ENCODE measurements around the gene GNAS. TPM values are rescaled to one million over a fixed set of nuclear protein-coding genes. Genes with fewer than 3 reads are reported as not detected.

GNAS gene
- total RNA-seq, 4 donors from 2014 or later, result 2,457 to 5,038 (median 3,494) TPM

GRCh38 chr20:58899512-58899911, 47.0 kb downstream of the GNAS start:
- intact Hi-C loops (cut with DNase I), result loop anchor here (10.0 kb wide), 1 partner anchor 105 kb away; the partner anchor contains the start of gene CTSZ
- peak overlapping the region in 1 of 3 donors; percentile 100 for H3K27ac ChIP-seq
- TF ChIP-seq POLR2A (IDR thresholded peaks at IDR 0.05) (no peak), CTCF (IDR thresholded peaks at IDR 0.05) (no peak)
- H3K4me3 ChIP-seq (replicated peaks in 1 of 3), result no peak overlapping the region
- 67 to 75% methylated on average over 10 of the region's 10 CpGs for WGBS, 2 donors
- H3K27me3 ChIP-seq, result no peaks in the 10 kb centered on the region
- no peaks in the 10 kb centered on the region for H3K9me3 ChIP-seq
- peaks cover 30 to 33% of the 10 kb centered on the region in 2 donors for H3K36me3 ChIP-seq
- no peak for DNase-seq
- H3K4me1 ChIP-seq, result peaks cover 61 to 76% of the 10 kb centered on the region in 2 donors

- TF ChIP-seq POLR2A (IDR thresholded peaks at IDR 0.05) (no peak), CTCF (IDR thresholded peaks at IDR 0.05) (no peak)
- WGBS, 2 donors, result 79% methylated on average over 7 of the region's 7 CpGs
- Histone ChIP-seq H3K36me3 (peaks cover 38 to 42% of the 10 kb centered on the region in 2 donors), H3K9me3 (no peaks in the 10 kb centered on the region), H3K4me3 (replicated peaks in 1 of 3) (no peak overlapping the region), H3K27me3 (no peaks in the 10 kb centered on the region), H3K27ac (peak overlapping the region in 1 of 3 donors; percentile 0), H3K4me1 (peaks cover 52 to 72% of the 10 kb centered on the region in 2 donors)
- intact Hi-C loops (cut with DNase I), result no loop called here
- no peak for DNase-seq
Measured at GRCh38 chr20:58900397-58900796, 47.9 kb downstream of the GNAS start.

- WGBS, 2 donors, result 72 to 75% methylated on average over 19 of the region's 19 CpGs
- peak overlapping the region in 1 of 3 donors; percentile 6 for H3K27ac ChIP-seq
- no peaks in the 10 kb centered on the region for H3K27me3 ChIP-seq
- no peak overlapping the region for H3K4me3 ChIP-seq (replicated peaks in 1 of 3)
- H3K36me3 ChIP-seq, result peaks cover 51 to 54% of the 10 kb centered on the region in 2 donors
- TF ChIP-seq CTCF (IDR thresholded peaks at IDR 0.05) (no peak), POLR2A (IDR thresholded peaks at IDR 0.05) (no peak)
- H3K4me1 ChIP-seq, result peaks cover 44 to 72% of the 10 kb centered on the region in 2 donors
- no peak for DNase-seq
- intact Hi-C loops (cut with DNase I), result no loop called here
- no peaks in the 10 kb centered on the region for H3K9me3 ChIP-seq
Measured at GRCh38 chr20:58901488-58902402, 49.2 kb downstream of the GNAS start.

GRCh38 chr20:58903614-58904013, 51.1 kb downstream of the GNAS start:
- H3K36me3 ChIP-seq, result peaks cover 51 to 55% of the 10 kb centered on the region in 2 donors
- no peaks in the 10 kb centered on the region for H3K27me3 ChIP-seq
- no peak for DNase-seq
- intact Hi-C loops (cut with DNase I), result no loop called here
- H3K9me3 ChIP-seq, result no peaks in the 10 kb centered on the region
- 74 to 84% methylated on average over 9 of the region's 9 CpGs for WGBS, 2 donors
- TF ChIP-seq CTCF (IDR thresholded peaks at IDR 0.05) (no peak), POLR2A (IDR thresholded peaks at IDR 0.05) (no peak)
- H3K4me1 ChIP-seq, result peaks cover 43 to 72% of the 10 kb centered on the region in 2 donors
- H3K27ac ChIP-seq, result no peak overlapping the region
- no peak overlapping the region for H3K4me3 ChIP-seq (replicated peaks in 1 of 3)

GRCh38 chr20:58905236-58905635, 52.7 kb downstream of the GNAS start:
- Histone ChIP-seq H3K9me3 (no peaks in the 10 kb centered on the region), H3K4me3 (replicated peaks in 1 of 3) (no peak overlapping the region), H3K27me3 (no peaks in the 10 kb centered on the region), H3K4me1 (peaks cover 33 to 66% of the 10 kb centered on the region in 2 donors), H3K27ac (peak overlapping the region in 2 of 3 donors; percentile 45 to 77), H3K36me3 (peaks cover 56 to 68% of the 10 kb centered on the region in 2 donors)
- intact Hi-C loops (cut with DNase I), result no loop called here
- TF ChIP-seq CTCF (IDR thresholded peaks at IDR 0.05), result no peak
- TF ChIP-seq POLR2A (IDR thresholded peaks at IDR 0.05), result no peak
- DNase-seq, result peak; percentile 24 to 31
- 69 to 80% methylated on average over 6 of the region's 6 CpGs for WGBS, 2 donors

All from thyroid gland (tissue), 4 donors.